GM06990 (cell line): ENCODE data around the gene RBM18.

Experiments
- DNase-seq: peaks from one replicate; pipeline ENCODE4 v3.0.0-alpha.2; 2011; ENCODE audit not compliant: insufficient read length; ENCODE audit errors: extremely low read depth
- H3K27me3 ChIP-seq: replicated peaks from 2 replicates; pipeline ENCODE4 v1.6.0; 2011; ENCODE audit warnings: low read length; ENCODE audit not compliant: control insufficient read depth, insufficient read depth
- H3K36me3 ChIP-seq: 2 replicates; pipeline ENCODE4 v1.5.1; 2011; ENCODE audit warnings: low read length; ENCODE audit not compliant: control insufficient read depth, insufficient read depth
- H3K4me3 ChIP-seq: replicated peaks from 2 replicates; pipeline ENCODE4 v1.5.1; 2011; ENCODE audit warnings: low read depth, mild to moderate bottlenecking, control low read depth, low read length
- TF ChIP-seq, protein P1 (sequence below): IDR thresholded peaks from 2 replicates; pipeline ENCODE4 v1.5.1; 2011; ENCODE audit warnings: low read length, control low read depth, mild to moderate bottlenecking, inconsistent platforms; ENCODE audit not compliant: insufficient read depth, poor library complexity, severe bottlenecking

The RBM18 gene, protein sequence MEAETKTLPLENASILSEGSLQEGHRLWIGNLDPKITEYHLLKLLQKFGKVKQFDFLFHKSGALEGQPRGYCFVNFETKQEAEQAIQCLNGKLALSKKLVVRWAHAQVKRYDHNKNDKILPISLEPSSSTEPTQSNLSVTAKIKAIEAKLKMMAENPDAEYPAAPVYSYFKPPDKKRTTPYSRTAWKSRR

GRCh38 chr9:122264360-122265148 lies at the start of gene RBM18, which contains the start of gene MRRF:
Gene RBM18 (minus strand): TSS chr9:122264840. CDS start chr9:122261492, 3,348 bp downstream.
Gene MRRF (plus strand): TSS chr9:122264882. CDS start chr9:122270892, 6,010 bp downstream.
- Histone ChIP-seq H3K27me3 (no peaks in the 10 kb centered on the region), H3K36me3 (peaks cover under 1% of the 10 kb centered on the region), H3K4me3 (peak within 1 kb of the TSS; percentile 81)
- peak; percentile 96 for DNase-seq
- TF ChIP-seq, protein P1, sequence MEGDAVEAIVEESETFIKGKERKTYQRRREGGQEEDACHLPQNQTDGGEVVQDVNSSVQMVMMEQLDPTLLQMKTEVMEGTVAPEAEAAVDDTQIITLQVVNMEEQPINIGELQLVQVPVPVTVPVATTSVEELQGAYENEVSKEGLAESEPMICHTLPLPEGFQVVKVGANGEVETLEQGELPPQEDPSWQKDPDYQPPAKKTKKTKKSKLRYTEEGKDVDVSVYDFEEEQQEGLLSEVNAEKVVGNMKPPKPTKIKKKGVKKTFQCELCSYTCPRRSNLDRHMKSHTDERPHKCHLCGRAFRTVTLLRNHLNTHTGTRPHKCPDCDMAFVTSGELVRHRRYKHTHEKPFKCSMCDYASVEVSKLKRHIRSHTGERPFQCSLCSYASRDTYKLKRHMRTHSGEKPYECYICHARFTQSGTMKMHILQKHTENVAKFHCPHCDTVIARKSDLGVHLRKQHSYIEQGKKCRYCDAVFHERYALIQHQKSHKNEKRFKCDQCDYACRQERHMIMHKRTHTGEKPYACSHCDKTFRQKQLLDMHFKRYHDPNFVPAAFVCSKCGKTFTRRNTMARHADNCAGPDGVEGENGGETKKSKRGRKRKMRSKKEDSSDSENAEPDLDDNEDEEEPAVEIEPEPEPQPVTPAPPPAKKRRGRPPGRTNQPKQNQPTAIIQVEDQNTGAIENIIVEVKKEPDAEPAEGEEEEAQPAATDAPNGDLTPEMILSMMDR = no peak

DNA sequence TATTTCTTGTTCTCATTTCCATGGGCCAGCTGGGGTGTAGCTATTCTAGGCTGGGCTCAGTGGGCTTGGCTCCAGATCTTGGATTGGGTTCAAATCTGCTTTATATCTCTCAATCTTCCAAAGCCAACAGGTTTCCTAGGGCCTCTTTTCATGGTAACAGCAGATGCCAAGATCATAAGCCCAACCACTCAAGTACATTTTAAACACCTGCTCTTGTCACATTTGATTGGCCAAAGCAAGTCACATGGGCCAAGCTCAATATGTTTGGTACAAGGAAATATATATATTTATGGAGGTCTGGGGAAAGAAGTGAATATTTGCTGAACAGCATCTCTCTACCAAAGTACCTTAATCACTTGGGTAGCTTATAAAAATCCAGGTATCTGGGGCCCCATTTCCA lies 49.5 kb upstream of the RBM18 start:
- peaks cover 11% of the 10 kb centered on the region for H3K36me3 ChIP-seq
- TF ChIP-seq, protein P1 = no peak

DNA sequence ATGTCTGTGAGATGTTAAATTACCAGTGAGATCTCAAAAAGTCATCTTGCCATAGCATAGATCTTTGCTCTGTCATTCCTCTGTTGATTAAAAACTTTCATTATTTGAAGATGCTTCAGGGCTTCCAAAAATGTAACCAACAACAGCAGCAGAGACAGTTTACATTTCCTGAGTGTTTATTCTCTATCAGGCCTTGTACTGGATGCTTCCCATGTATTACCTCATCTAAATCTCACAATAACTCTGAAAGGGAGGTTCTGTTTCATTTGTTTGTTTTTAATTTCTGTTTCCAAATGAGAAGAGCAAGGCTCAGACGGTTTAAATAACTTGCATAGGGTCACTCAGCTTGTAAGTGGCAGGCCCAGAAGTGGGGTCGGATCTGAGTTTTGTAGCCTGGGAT lies 45.2 kb upstream of the RBM18 start:
- no peaks in the 10 kb centered on the region for H3K27me3 ChIP-seq
- TF ChIP-seq, protein P1 = no peak
- no peak overlapping the region for H3K4me3 ChIP-seq
- peaks cover 18% of the 10 kb centered on the region for H3K36me3 ChIP-seq
- no peak for DNase-seq

More for the DNA sequence above, 49.5 kb upstream of the RBM18 start:
- no peak overlapping the region for H3K4me3 ChIP-seq
- no peak for DNase-seq
- no peaks in the 10 kb centered on the region for H3K27me3 ChIP-seq

DNA sequence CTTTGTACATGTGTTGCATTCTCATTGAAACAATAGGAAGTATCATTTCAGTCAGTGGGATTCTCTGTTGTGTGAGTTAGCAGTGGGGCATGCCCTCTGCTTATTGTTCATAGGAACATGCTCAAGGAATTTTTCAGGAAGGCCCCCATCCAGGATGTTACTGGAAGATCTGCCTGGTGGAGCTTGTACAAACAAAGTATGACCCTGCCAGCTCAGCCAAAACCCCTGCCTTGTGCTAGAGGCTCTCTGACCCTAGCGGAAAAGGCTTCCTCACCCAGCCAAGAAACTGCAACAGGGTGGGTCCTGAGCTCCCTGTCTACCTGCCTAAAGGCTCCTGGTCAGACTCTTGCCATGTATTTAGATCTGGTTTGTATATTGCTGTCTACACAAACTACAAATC lies 43.3 kb upstream of the RBM18 start:
- Histone ChIP-seq H3K4me3 (no peak overlapping the region), H3K27me3 (no peaks in the 10 kb centered on the region), H3K36me3 (peaks cover 19% of the 10 kb centered on the region)
- DNase-seq = no peak
- TF ChIP-seq, protein P1 = no peak

DNA sequence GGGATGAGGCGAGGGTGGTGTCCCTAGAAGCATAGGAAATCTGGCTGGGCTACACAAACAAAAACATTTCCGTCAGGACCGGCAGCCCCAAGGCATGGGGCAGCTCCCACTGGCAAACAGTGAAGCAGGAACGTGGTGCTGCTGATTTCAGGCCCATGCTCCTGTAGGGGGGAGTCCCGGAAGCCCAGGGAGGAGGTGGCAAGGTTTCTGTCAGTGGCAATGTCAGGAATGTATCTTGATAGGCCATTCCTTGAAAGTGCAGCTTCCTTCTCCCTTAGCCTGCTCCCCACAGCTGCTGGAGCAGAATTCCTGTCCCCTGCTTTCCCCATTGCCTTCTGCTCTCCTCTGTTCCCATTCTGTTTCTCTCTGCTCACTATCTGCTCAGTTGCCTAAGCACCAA lies 42.4 kb upstream of the RBM18 start:
- Histone ChIP-seq H3K27me3 (no peaks in the 10 kb centered on the region), H3K36me3 (peaks cover 19% of the 10 kb centered on the region), H3K4me3 (no peak overlapping the region)
- TF ChIP-seq, protein P1 = no peak
- DNase-seq = no peak
